Stimulated activated CD4-positive, alpha-beta T cell treated with anti-CD3 and anti-CD28 coated beads, Interleukin-15, amount 100 ng/mL, for 1 hour (primary cell): ENCODE data around the gene APOBR.
"Not testable (repeated sequence)": the region's sequence is repeated elsewhere in the genome, so short reads cannot be mapped to it uniquely, and the experiment has no call there.

ENCODE experiments used
- DNase-seq, 2 donors: peaks; one replicate each; pipeline ENCODE4 v3.0.0-alpha.2; 2020; ENCODE audit warnings: low read depth in 1 of 2, low spot score in 1 of 2

APOBR gene

GRCh38 chr16:28494121-28494851, at the start of gene APOBR:
TSS of gene APOBR (plus strand) at chr16:28494643. CDS start at chr16:28494682, 39 bp downstream.
- peak; percentile 60 to 67 for DNase-seq

- DNase-seq = not testable (repeated sequence)
Observed at GRCh38 chr16:28446388-28446787, 48.1 kb upstream of the APOBR start.

DNA sequence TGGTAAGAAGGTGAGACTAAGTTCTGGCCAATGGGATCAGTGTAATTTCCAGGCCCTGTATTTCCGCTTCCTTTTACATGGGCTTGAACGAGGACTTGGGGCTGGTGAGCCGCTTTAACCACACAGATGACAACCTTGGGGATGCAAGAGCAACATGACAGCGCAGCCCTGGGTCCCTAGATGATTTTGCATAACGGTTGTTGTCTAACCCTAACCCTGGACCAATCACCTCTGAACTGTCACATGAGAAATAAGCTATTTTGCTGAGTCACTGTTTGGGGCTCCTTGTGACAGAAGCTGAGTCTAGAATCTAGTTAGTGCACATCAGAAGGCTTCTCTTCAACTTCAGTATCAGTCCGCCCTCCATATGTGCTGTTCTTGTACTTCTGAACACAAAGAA, 47.4 kb upstream of the APOBR start:
- not testable (repeated sequence) for DNase-seq

- DNase-seq = no peak
Observed at GRCh38 chr16:28473714-28474265, 20.7 kb upstream of the APOBR start.

- no peak for DNase-seq
Observed at GRCh38 chr16:28475221-28475620, 19.2 kb upstream of the APOBR start.

- DNase-seq = no peak
Observed at GRCh38 chr16:28477311-28477920, 17.0 kb upstream of the APOBR start.

- DNase-seq = no peak
Observed at GRCh38 chr16:28478506-28479180, 15.8 kb upstream of the APOBR start.

DNA sequence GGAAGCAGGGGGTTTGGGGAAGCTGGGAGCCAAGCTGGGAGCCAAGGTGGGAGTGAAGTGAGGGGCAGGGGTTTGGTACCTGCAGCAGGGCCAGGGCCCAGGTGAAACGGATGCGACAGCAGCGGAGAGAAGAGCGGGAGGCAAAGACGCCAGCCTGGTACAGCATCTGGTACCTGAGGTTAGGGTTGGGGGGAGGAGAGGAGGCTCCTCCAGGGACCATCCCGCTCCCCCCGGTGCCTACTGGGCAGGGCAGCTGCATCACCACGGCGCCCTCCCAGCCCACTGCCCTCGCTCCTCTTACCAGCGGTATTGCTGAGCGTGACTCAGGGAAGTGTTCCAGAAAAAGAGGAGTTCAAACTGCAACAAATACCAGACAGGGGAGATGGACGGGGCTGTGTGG, 12.4 kb upstream of the APOBR start:
- DNase-seq = no peak

DNA sequence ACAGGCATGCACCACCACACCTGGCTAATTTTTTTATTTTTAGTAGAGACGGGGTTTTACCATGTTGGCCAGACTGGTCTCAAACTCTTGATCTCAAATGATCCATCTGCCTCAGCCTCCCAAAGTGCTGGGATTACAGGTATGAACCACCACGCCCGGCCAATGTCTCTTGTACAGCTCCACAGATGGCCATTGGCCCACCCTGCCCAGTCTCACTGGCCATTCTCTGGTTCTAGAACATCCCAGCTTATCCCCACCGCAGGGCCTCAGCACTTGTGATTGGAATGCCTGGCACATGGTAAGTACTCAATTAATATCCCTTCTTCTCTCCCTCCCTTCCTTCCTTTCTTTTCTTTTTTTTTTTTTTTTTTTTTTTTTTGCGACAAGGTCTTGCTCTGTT, 11.1 kb upstream of the APOBR start:
- DNase-seq = not testable (repeated sequence)

GRCh38 chr16:28486266-28486665, 8.2 kb upstream of the APOBR start:
- no peak for DNase-seq

DNA sequence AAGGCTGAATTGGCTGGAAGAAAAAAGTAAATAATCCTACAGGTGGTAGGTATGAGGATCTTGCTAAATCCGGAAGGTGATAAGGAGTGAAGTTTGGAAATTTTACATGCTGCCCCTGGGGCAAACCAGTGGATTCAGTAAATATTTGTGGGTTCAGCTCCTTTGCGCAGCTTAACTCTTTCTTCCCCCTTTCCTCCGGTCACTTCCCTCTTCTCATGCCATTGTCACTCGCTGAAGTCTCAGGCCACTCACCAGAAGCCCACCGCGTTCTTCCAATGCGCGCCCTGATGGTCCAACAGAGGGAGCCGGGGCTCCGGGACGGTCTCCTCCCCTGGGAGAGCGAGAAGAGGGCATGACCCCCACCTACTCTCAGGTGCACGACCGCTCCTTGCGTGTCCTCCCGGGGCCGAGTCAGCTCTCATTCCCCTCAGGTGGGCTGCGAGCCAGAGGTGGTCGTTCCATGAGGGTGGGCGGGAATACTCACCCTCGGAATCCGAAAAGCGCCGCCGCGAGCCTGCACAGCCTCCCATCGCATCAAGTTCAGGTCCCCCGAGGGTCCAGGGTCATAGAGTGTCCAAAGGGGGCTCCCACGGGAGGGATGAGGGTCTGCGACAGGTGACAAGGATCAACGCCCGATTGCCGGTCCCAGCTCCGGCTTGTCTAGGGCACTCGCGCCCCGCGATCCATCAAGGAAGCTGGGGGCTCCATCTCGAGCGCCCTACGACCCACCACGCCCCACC, 3.0 kb upstream of the APOBR start:
- DNase-seq = no peak

GRCh38 chr16:28491970-28492474, 2.4 kb upstream of the APOBR start, which contains the start of gene CLN3:
TSS of gene CLN3 (minus strand) at chr16:28492074. CDS start at chr16:28491759, 315 bp downstream.
- DNase-seq = peak; percentile 65 to 71

GRCh38 chr16:28492511-28492910, 1.9 kb upstream of the APOBR start:
- no peak for DNase-seq

GRCh38 chr16:28495098-28495793, 803 bp downstream of the APOBR start:
- no peak for DNase-seq

GRCh38 chr16:28495795-28496749, 1.6 kb downstream of the APOBR start:
- DNase-seq = no peak

GRCh38 chr16:28496844-28497243, 2.4 kb downstream of the APOBR start:
- no peak for DNase-seq

DNA sequence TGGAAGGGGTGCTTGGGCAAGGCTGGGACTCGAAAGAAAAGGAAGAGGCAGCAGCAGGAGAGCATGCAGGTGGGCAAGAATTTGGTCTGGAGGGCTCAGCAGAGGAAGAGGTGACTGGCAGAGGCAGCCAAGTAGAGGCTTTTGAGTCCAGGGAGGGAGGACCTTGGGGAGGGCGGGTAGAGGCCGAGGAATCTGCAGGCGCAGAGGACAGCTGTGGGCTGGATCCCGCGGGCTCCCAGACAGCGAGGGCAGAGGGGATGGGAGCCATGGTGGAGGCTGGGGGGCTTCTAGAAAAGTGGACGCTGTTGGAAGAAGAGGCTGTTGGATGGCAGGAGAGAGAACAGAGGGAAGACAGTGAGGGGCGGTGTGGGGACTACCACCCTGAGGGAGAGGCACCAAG, 2.9 kb downstream of the APOBR start:
- DNase-seq = no peak

DNA sequence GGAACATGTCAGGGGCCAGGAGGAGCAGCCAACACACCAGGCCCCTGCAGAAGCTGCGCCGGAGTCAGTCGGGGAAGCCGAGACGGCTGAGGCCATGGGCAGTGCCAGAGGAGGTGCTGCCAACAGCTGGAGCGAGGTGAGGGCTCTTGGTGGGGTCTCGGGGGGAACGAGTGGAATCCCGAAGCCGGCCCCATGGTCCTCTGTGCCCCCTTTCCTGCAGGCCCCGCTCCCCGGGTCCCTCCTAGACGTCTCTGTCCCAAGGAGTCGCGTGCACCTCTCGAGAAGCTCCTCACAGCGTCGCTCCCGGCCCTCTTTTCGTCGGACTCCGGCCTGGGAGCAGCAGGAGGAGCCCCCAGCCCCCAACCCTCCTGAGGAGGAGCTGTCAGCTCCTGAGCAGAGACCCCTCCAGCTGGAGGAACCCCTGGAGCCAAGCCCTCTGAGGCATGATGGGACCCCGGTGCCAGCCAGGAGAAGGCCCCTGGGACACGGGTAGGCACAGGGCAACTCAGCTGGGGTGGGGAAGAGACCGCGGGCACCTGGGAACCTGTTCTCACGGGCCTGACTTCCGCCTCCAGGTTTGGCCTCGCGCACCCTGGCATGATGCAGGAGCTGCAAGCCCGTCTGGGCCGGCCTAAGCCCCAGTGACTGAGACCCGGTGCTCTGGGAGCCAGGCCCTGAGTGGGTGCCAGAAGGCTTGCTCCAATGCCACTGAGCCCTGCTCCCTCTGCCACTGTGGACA, 3.6 kb downstream of the APOBR start:
- no peak for DNase-seq
